ENCODE measurements around the gene TRIM14. TPM values are rescaled to one million over a fixed set of nuclear protein-coding genes. Genes with fewer than 3 reads are reported as not detected.

Gene TRIM14
- total RNA-seq, 1 experiment from 2014 or later, result 34.1 TPM

GRCh38 chr9:98037357-98037756, 81.7 kb downstream of the TRIM14 start:
- no peak overlapping the region for H3K4me3 Mint-ChIP-seq (ENCODE audit: low read depth, unreplicated experiment)
- intact Hi-C loops (cut with micrococcal nuclease; ENCODE audit: unreplicated experiment), result no loop called here
- no TSS peak for BruUV-seq (replicated peaks)
- peaks cover 16% of the 10 kb centered on the region for H3K4me1 Mint-ChIP-seq (ENCODE audit: low read depth, unreplicated experiment)
- peaks cover 12% of the 10 kb centered on the region for H3K27me3 Mint-ChIP-seq (ENCODE audit: unreplicated experiment)
- DNase-seq, result no peak
- no peaks in the 10 kb centered on the region for H3K9me3 Mint-ChIP-seq (ENCODE audit: low read depth, unreplicated experiment)
- no peaks in the 10 kb centered on the region for H3K36me3 Mint-ChIP-seq (ENCODE audit: insufficient read depth, unreplicated experiment)
- CTCF ChIA-PET, result no interaction called here
- H3K27ac Mint-ChIP-seq (ENCODE audit: unreplicated experiment), result no peak overlapping the region
- TF ChIP-seq, protein P1, sequence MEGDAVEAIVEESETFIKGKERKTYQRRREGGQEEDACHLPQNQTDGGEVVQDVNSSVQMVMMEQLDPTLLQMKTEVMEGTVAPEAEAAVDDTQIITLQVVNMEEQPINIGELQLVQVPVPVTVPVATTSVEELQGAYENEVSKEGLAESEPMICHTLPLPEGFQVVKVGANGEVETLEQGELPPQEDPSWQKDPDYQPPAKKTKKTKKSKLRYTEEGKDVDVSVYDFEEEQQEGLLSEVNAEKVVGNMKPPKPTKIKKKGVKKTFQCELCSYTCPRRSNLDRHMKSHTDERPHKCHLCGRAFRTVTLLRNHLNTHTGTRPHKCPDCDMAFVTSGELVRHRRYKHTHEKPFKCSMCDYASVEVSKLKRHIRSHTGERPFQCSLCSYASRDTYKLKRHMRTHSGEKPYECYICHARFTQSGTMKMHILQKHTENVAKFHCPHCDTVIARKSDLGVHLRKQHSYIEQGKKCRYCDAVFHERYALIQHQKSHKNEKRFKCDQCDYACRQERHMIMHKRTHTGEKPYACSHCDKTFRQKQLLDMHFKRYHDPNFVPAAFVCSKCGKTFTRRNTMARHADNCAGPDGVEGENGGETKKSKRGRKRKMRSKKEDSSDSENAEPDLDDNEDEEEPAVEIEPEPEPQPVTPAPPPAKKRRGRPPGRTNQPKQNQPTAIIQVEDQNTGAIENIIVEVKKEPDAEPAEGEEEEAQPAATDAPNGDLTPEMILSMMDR (IDR thresholded peaks at IDR 0.05; ENCODE audit: unreplicated experiment), result no peak

DNA sequence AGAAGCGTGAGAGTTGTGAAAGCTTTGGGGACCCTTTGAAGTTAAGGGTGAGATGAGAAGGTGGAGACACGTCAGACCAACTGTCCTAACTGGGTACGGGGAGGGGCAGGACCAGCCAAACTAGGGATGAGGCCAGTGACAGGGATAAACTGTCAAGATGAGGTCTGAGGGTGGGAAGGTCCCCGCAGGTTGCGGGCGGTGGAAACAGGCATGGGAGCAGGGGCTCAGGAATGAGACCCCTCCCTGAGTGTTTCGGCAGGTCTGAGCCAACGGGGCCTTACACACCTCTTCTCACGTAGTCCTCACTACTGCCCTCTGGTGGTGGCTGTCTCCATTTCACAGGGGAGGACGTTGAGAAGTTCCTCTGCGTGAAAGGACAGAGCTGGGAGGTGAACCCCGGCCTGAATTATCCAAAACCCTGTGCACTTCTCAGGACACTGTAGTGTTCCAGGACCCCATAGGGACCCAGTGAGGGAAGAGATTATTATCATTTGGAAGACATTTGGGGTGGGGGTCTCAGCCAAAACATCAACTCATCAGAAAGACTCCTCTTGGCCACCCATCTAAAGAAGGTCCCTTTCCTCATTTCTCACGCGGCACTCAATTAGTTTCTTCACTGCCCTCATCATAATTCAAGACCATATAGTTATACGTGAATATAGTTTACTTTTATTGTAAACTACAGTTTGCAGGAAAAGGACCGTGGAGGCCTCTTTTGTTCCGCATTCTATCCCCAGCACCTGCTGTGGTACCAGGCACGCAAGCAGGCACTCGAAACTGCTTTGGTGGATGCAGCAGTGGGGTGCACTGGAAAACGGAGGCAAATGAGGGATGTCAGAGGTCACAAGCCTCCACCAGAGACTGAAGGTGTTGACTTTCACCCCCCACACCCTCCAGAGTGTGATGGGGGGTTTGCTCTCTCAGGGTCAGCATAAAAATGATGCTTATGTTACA, 84.2 kb downstream of the TRIM14 start:
- CTCF ChIA-PET, result interaction anchor here (0.6 to 1.0 kb wide), 4 partner anchors 39 to 115 kb away, joined by 3 to 6 read pairs (median 3); partner anchors contain the start of gene TRMO
- Mint-ChIP-seq H3K27ac (ENCODE audit: unreplicated experiment) (no peak overlapping the region), H3K27me3 (ENCODE audit: unreplicated experiment) (peaks cover 5% of the 10 kb centered on the region), H3K4me1 (ENCODE audit: low read depth, unreplicated experiment) (peaks cover 9% of the 10 kb centered on the region), H3K4me3 (ENCODE audit: low read depth, unreplicated experiment) (no peak overlapping the region), H3K36me3 (ENCODE audit: insufficient read depth, unreplicated experiment) (no peaks in the 10 kb centered on the region), H3K9me3 (ENCODE audit: low read depth, unreplicated experiment) (no peaks in the 10 kb centered on the region)
- BruUV-seq (replicated peaks), result no TSS peak
- DNase-seq, result peak; percentile 69
- intact Hi-C loops (cut with micrococcal nuclease; ENCODE audit: unreplicated experiment), result loop anchor here (1.0 kb wide), 1 partner anchor 112 kb away; no protein-coding TSS in a partner anchor
- TF ChIP-seq, protein P1 (IDR thresholded peaks at IDR 0.05; ENCODE audit: unreplicated experiment), result peak; percentile 65

- H3K27me3 Mint-ChIP-seq (ENCODE audit: unreplicated experiment), result no peaks in the 10 kb centered on the region
Measured at GRCh38 chr9:98031935-98032334, 87.1 kb downstream of the TRIM14 start.

GRCh38 chr9:98031169-98031568, 87.9 kb downstream of the TRIM14 start:
- H3K4me1 Mint-ChIP-seq (ENCODE audit: low read depth, unreplicated experiment), result no peaks in the 10 kb centered on the region
- no peak for DNase-seq
- CTCF ChIA-PET, result no interaction called here
- no TSS peak for BruUV-seq (replicated peaks)
- intact Hi-C loops (cut with micrococcal nuclease; ENCODE audit: unreplicated experiment), result no loop called here
- no peak overlapping the region for H3K27ac Mint-ChIP-seq (ENCODE audit: unreplicated experiment)
- no peaks in the 10 kb centered on the region for H3K27me3 Mint-ChIP-seq (ENCODE audit: unreplicated experiment)
- TF ChIP-seq, protein P1 (IDR thresholded peaks at IDR 0.05; ENCODE audit: unreplicated experiment), result no peak
- no peaks in the 10 kb centered on the region for H3K36me3 Mint-ChIP-seq (ENCODE audit: insufficient read depth, unreplicated experiment)
- no peaks in the 10 kb centered on the region for H3K9me3 Mint-ChIP-seq (ENCODE audit: low read depth, unreplicated experiment)
- H3K4me3 Mint-ChIP-seq (ENCODE audit: low read depth, unreplicated experiment), result no peak overlapping the region

More at GRCh38 chr9:98031935-98032334, 87.1 kb downstream of the TRIM14 start:
- H3K4me3 Mint-ChIP-seq (ENCODE audit: low read depth, unreplicated experiment), result no peak overlapping the region
- intact Hi-C loops (cut with micrococcal nuclease; ENCODE audit: unreplicated experiment), result no loop called here
- no peak for DNase-seq
- no peaks in the 10 kb centered on the region for H3K4me1 Mint-ChIP-seq (ENCODE audit: low read depth, unreplicated experiment)
- H3K27ac Mint-ChIP-seq (ENCODE audit: unreplicated experiment), result no peak overlapping the region
- no TSS peak for BruUV-seq (replicated peaks)
- no peaks in the 10 kb centered on the region for H3K36me3 Mint-ChIP-seq (ENCODE audit: insufficient read depth, unreplicated experiment)
- TF ChIP-seq, protein P1 (IDR thresholded peaks at IDR 0.05; ENCODE audit: unreplicated experiment), result no peak
- CTCF ChIA-PET, result no interaction called here
- H3K9me3 Mint-ChIP-seq (ENCODE audit: low read depth, unreplicated experiment), result no peaks in the 10 kb centered on the region
